Omental fat pad (tissue), 4 donors: ENCODE data around the gene ITGB2. TPM values are rescaled to one million over a fixed set of nuclear protein-coding genes. Genes with fewer than 3 reads are reported as not detected.
A peak's percentile ranks its signal among the peaks of the same experiment; 100 is the strongest.

ENCODE experiments used
- ATAC-seq: fragments of 150-250 bp; one replicate; pipeline ENCODE4 v1.9.1; 2016; ENCODE audit warnings: mild to moderate bottlenecking, moderate library complexity; ENCODE audit not compliant: low FRiP score
- DNase-seq: peaks from one replicate; pipeline ENCODE4 v3.0.0-alpha.2; 2019; ENCODE audit warnings: low spot score
- total RNA-seq, 4 donors: library from RNA; depleted of rRNA; stranded (reverse); fragments of >200 nt; gene quantifications; one replicate each; pipeline ENCODE4 v1.1.0, GENCODE V29; 2016
- TF ChIP-seq, protein P1 (sequence below), 3 donors: fragments of 450-650 bp; IDR thresholded peaks; one replicate each; pipeline ENCODE4 v1.5.1; 2016 to 2017; ENCODE audit warnings: antibody characterized with exemption in 3 of 3, mild to moderate bottlenecking in 3 of 3, moderate library complexity in 2 of 3

ITGB2 gene
- total RNA-seq, 4 donors from 2014 or later: 98.5 to 581 (median 217) TPM

GRCh38 chr21:44943686-44944550, 23.2 kb upstream of the ITGB2 start:
- TF ChIP-seq, protein P1, sequence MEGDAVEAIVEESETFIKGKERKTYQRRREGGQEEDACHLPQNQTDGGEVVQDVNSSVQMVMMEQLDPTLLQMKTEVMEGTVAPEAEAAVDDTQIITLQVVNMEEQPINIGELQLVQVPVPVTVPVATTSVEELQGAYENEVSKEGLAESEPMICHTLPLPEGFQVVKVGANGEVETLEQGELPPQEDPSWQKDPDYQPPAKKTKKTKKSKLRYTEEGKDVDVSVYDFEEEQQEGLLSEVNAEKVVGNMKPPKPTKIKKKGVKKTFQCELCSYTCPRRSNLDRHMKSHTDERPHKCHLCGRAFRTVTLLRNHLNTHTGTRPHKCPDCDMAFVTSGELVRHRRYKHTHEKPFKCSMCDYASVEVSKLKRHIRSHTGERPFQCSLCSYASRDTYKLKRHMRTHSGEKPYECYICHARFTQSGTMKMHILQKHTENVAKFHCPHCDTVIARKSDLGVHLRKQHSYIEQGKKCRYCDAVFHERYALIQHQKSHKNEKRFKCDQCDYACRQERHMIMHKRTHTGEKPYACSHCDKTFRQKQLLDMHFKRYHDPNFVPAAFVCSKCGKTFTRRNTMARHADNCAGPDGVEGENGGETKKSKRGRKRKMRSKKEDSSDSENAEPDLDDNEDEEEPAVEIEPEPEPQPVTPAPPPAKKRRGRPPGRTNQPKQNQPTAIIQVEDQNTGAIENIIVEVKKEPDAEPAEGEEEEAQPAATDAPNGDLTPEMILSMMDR (IDR thresholded peaks at IDR 0.05): no peak
- DNase-seq (no peak), ATAC-seq (no peak)

DNA sequence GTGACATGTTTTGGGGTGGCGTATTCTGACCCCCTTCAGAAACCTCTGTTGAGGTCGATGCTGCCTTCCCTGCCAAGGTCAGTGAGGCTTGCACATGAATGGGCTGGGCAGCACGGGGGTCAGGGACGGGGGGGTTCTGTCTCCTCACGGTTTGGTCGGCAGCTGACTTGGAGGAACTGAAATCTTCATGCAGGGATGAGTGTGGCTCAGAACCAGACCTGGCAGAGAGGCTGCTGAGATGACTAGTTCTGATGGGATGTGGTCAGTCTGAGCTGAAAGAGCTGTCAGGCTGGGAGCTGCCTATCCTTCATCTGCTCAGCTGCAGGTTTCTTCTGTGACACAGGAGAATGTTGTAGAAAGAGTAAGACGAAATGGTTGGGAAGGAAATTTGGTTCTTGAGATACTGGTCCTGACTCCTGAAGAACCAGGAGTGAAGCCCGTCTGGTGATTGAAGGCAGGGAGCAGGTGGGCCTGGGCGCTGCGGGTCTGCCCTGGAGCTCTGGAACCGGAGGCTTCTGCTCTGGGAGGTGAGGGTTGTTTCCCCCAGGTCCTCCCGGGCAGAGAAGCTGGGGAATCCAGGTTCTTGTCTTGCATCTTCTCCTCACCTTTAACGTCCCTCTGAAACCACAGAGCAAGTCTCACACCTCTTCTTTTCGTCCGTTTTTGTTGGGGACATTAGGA, 22.4 kb upstream of the ITGB2 start:
- DNase-seq (no peak), ATAC-seq (no peak)
- TF ChIP-seq, protein P1 (IDR thresholded peaks at IDR 0.05): no peak

GRCh38 chr21:44942566-44942965, 21.9 kb upstream of the ITGB2 start:
- TF ChIP-seq, protein P1 (IDR thresholded peaks at IDR 0.05): no peak
- no peak for ATAC-seq
- no peak for DNase-seq

DNA sequence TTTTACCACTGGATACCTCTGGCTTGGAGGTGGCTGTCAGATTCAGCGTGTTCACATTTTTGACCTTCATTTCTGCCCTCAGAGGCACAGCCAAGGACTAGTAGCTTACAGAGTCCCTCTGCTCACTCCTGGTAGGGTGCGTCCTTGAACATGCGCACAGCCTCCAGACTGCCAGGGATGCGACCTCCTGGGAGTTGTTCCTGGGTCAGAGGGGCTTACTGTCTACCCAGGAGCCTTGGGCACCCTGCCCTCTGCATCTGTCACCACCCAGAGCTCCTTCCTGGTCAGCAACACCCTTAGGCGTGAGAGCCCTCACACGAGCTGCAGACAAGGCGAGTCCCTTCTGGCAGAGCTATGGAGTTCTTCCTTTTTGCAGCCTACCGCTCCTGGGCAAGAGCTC, 20.9 kb upstream of the ITGB2 start:
- DNase-seq: no peak
- TF ChIP-seq, protein P1 (IDR thresholded peaks at IDR 0.05): no peak
- ATAC-seq: no peak

- no peak for DNase-seq
- ATAC-seq: peak; percentile 29
Observed at GRCh38 chr21:44940116-44940631, 19.5 kb upstream of the ITGB2 start.

DNA sequence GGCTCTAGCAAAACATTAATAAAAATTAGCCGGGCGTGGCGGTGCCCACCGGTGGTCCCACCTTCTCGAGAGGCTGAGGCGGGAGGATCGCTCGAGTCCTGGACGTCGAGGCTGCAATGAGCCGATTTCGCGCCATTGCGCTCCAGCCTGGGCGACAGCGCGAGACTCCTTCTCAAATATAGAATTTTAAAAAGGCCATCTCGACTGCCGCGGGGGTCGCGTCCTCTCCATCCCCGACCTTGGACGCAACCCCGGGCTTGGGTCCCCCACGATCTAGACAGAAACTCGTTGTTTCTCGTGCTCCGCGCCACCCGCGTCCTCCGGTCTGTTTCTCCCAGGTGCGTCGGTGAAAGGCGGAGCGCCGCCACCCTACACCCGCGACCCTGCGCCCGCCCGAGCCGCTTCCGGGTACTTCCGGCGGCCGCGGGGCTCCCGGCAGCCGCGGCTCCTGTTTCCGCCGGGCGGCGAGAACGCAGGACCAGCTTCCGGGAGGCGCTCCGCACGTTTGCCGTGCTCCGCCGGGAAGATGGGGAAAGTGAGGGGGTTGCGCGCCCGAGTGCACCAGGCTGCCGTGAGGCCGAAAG, 18.9 kb upstream of the ITGB2 start, which contains the start of gene SLX9:
Gene SLX9, plus strand, starts transcription at position 498 of the 584 bp plus-strand sequence. Its CDS starts 29 bp downstream, at position 527.
- DNase-seq (no peak), ATAC-seq (peak; percentile 91)
- TF ChIP-seq, protein P1 (IDR thresholded peaks at IDR 0.05): no peak

More at GRCh38 chr21:44940116-44940631, 19.5 kb upstream of the ITGB2 start:
- TF ChIP-seq, protein P1 (IDR thresholded peaks at IDR 0.05): no peak
